NCI-H82 treated with DMSO at 0.1 percent for 48 hours (cell line): ENCODE measurements around the gene THEMIS.
"Not testable (repeated sequence)": the region's sequence is repeated elsewhere in the genome, so short reads cannot be mapped to it uniquely, and the experiment has no call there.

ENCODE experiments used
- DNase-seq: peaks from one replicate; lab custom pipeline; 2025; ENCODE audit not compliant: unreplicated experiment; lab: John Stamatoyannopoulos, UW

The THEMIS gene

DNA sequence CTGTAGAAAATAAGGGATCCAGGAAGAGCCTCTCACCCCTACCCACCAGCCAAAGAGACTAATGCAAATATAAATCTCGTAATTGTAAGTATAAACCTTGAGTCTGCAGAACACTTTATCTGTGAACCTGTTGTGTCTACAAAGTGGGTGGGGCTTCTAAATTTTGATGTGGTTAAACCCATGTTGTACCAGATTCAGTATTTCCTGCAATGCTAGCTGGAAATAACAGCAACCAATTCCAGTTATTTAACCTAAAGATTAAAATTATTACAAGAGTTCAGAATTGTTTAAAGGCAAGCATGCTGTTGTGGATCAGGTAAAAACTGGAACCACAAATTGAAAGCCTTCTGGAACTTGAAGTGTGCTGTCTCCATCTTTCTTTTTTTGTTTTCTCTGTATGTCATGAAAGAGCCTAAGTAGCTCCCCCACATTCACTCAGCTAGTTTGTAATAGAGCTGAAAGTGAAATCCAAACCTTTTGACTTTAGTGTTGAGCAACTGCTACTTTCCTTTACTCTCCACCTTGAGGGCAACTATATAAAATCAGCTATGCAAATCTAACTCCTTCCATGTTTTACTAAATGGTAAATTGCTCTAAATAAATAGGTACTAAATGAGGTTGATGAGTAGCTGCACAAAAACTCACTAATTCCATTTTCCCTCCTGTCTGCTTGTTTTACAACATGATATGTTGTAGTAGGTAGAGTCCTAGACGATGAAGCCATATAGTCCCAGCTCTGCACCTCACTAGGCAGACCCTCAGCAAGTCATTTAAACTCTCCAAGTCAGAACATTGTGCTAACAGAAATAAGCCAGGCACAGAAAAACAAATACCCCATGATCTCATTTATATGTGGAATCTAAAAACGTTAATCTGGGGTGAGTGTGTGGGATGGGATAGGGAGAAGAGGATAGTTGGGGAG, 17.9 kb upstream of the THEMIS start:
- DNase-seq, result no peak

GRCh38 chr6:127917766-127918165, 16.9 kb upstream of the THEMIS start:
- DNase-seq, result no peak

GRCh38 chr6:127914240-127914639, 13.4 kb upstream of the THEMIS start:
- no peak for DNase-seq

- no peak for DNase-seq
These were observed 12.1 kb upstream of the THEMIS start for GRCh38 chr6:127912914-127913313.

GRCh38 chr6:127907960-127908640, 7.2 kb upstream of the THEMIS start:
- no peak for DNase-seq

DNA sequence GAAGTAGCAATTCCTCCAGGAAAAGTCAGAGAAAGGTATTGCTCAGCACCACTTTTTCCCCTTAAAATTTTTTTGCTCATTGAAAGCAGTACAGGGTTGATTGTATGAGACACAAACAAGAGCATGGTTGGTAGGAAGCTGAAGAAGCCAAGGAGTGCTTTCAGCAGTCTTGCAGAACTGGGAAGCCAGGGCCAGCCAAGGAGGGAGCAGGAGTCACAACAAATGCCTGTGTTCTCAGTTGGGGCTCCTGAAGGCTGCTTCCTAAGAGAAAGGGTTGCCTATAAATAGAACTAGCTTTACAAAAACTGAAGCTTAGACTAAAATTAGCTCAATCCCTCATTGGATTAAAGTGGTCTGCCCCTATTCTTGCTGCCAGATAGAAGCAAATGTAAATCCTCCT, 3.3 kb upstream of the THEMIS start:
- DNase-seq, result peak; percentile 33

DNA sequence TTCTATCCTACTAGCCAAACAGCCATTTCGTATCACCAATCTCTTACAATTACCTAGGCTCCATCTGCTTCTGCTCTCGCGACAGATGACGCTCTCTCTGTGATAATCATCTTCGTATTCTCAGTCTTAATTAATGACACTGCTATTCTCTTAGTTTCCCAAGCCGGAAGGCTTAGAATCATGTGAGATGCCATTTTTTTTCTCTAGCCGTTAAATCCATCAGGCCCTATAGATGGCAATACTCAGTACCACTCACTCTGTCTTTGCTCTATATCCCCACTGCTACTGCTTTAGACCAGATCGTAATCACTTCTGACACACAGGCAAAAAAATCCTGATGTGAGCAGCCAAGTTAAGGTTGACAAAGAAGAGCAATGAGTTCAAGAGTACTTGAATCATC, 2.1 kb upstream of the THEMIS start:
- peak; percentile 19 for DNase-seq

GRCh38 chr6:127897484-127897883, 3.4 kb downstream of the THEMIS start:
- no peak for DNase-seq

- DNase-seq, result no peak
These were observed 6.8 kb downstream of the THEMIS start for GRCh38 chr6:127894051-127894450.

DNA sequence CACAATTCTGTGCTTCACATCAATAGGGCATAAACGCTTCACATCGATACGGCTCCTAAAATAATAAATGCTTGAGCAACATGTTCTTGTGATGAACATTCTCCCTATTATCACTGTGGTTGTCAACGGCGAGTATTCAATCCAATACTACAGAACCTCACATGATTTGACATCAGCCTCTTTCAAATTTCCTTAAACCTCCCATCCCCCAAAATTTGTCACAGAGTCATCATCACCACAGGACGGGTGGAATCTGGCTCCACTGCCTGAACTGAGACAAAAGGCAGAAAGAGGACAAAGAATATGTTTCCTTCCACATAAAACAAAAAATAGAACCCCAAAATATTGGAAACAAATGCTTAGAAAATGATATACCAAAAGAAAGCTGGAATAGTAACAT, 7.3 kb downstream of the THEMIS start:
- DNase-seq, result no peak

DNA sequence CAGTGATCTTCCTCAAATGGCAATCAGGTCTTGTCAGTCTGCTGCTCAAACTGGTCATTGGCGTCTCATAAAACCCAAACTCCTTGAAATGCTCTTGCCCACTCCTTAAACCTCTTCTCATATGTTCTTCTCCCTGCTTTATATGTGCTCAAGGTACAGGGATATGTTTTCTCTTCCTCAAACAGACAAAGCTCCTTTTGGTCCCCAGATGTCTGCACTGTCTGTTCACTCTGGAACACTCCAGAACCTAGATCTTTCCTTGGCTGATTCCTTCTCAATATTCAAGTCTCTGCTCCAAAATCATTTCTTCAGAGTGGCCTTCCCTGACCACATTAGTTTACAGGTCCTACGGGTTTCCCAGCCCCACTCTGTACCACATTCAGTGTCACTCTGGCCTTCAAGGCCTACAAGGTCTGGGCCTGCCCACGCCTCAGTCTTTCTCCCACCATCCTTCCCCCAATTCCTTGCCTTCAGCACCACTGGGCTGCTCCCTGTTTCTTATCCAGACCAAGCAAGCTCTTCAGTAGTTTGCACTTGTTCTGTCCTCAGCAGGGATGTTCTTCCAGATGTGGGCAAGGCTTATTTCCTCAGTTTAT, 9.0 kb downstream of the THEMIS start:
- no peak for DNase-seq

DNA sequence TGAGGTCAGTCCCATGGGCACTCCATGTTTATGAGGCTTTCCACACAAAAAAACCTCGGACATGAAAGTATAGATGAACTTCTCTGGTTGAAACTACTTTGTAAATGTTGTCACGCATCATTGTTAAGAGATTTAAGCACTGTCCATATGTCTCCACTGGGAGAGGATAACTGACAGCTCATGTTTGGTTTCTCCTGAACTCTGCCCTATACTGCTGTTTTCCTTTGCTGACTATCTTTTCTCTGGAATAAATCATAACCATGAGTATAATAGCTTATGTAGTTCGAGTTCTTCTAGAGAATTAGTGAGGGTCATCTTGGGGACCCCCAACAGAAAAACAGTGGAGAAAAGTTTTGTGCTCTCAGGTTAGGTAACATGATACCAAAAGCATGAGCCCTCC, 14.3 kb downstream of the THEMIS start:
- no peak for DNase-seq

DNA sequence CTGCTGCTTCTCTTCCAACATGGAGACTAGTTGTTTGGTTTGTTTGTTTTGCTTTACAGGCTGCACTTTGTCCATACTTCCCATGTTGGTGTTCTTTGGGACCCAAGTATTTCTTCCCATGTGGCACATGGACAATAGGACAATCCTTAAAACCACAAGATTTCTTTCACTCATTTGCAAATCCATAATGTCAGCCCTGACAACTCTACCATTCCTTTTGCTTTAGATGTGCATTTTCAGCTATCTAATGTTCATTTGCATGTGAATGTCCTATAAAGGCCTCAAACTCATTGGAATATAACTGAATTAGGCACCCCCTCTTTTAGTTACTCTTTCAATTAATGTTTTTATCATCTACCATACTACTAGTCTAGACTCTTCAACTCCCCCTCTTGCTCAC, 16.7 kb downstream of the THEMIS start:
- DNase-seq, result no peak

DNA sequence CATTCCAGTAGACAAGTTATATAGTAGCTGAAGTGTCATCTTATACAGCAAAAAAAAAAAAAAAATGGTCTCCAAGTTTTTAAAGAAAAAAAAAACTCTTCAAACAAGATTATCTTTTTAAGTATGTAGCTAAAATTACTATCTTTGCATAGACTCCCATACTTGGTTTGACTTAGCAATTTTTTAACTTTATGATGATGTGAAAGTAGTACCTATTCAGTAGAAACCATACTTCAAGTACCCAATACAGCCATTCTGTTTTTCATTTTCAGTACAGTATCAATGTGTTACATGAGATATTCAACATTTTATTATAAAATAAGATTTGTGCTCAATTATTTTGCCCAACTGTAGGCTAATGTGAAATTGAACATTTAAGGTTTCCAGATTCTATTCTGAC, 18.9 kb downstream of the THEMIS start:
- DNase-seq, result not testable (repeated sequence)

DNA sequence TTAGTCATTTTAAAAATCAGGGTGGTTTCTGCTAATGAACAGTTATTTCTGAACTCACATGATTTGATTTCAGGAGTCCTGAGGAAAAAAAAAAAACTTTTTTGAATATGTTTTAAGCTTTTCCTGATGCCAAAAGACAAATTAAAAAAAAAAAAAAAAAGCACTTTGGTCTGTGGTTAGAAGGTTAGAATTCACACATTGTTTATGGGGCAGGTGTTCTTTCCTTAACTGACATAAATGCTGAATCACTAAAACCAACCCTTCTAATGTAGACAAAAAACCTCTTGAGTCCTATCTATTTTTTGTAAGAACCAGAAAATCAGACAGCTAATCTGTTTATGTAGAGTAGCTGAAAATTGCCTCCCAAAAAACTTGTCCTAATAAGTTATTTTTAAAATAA, 20.4 kb downstream of the THEMIS start:
- no peak for DNase-seq

- DNase-seq, result no peak
These were observed 21.2 kb downstream of the THEMIS start for GRCh38 chr6:127879685-127880084.

DNA sequence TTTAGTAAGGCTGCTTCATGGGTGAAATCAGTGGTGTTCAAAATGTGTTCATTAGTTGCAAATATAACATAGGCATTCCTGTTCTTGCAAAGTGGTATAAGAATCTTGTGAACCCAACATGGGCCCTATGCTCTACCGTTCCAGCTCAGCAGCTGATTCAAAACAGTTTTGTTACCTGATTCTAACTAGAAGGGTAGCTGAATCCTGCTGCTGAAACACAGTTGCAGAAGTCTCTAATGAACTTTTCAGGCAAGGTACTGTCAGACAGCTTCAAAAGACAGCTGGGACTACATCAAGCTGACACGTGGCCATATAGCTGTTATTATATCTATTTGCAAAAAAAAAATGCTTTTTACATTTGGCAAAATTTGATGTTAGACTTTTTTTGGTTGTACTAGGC, 22.7 kb downstream of the THEMIS start:
- DNase-seq, result no peak

DNA sequence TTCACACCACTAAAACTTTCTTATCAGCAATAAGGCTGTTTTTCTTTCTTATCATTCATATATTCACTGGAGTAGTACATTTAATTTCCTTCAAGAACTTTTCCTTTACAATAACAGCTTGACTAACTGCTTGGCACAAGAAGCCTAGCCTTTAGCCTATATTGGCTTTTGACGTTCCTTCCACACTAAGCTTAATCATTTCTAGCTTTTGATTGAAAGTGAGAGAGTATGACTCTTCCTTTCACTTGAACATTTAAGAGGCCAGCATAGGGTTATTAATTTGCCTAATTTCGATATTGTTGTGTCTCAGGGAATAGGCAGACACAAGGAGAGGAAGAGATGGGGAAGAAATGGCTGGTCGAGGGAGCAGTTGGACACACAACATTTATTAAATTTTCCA, 23.6 kb downstream of the THEMIS start:
- no peak for DNase-seq

DNA sequence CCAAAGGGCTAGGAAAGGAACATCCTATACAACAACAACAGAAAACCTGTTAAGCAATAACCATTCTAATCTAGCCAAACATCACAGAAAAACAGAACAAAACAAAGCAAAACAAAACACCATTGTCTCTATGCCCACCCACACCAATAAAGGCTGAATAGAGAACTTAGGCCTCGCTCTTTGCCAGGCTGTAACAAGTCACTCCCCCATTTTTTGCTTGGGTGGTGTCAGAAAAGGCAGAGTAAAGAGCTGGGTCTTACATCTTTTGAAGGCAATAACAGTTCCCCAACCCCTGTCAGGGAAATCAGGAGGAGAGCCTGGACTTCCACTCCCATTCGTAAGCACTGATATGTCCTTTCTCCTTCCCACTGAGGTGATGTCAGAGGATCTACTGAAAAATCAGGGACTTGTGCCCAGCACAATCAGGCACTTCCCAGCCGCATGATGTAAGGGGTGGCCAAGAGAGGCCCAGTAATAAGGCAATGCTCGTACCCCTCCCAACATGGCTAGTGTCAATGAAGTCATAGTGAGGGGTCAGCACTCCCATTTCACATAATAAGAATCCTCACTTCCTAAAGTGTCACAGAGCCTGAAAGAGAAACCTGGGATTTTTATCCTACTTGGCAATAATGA, 31.0 kb downstream of the THEMIS start:
- DNase-seq, result no peak

- DNase-seq, result no peak
These were observed 31.7 kb downstream of the THEMIS start for GRCh38 chr6:127869183-127869582.

- DNase-seq, result no peak
These were observed 32.5 kb downstream of the THEMIS start for GRCh38 chr6:127868338-127868737.

DNA sequence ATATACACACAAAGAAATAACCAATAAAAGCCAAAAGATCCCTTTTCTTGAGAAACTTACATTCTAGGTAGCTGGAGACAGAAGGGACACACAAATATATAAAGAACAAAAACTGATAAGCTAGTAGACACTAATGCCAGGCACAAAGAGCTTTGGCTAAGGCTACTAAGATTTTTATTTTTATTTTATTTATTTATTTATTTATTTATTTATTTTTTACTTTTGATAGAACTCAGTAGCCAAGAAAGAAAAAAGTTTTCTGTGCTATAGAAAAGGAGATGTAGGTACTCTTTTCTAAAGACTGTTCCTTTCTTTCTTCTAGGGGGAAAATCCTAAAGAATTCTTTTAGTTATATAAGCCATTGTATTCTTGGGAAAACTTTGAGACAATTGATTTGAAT, 34.1 kb downstream of the THEMIS start:
- no peak for DNase-seq
